Osteoblast (primary cell): ENCODE measurements around the gene PRMT7. TPM values are rescaled to one million over a fixed set of nuclear protein-coding genes. Genes with fewer than 3 reads are reported as not detected.

Experiments
- DNase-seq: peaks from one replicate; pipeline ENCODE4 v3.0.0; 2011; ENCODE audit warnings: low spot score, mixed read lengths; ENCODE audit not compliant: insufficient read length; ENCODE audit errors: missing footprints
- H2AFZ ChIP-seq: 2 replicates; pipeline ENCODE4 v1.6.0; 2011; ENCODE audit warnings: mild to moderate bottlenecking, low read length
- H3K27ac ChIP-seq: 2 replicates; pipeline ENCODE4 v1.5.1; 2011; ENCODE audit warnings: mild to moderate bottlenecking, low read depth, low read length, moderate library complexity
- H3K27me3 ChIP-seq: 2 replicates; pipeline ENCODE4 v1.6.0; 2012; ENCODE audit warnings: mild to moderate bottlenecking, control low read depth, inconsistent platforms, low read length, moderate library complexity; ENCODE audit not compliant: insufficient read depth
- H3K36me3 ChIP-seq: 2 replicates; pipeline ENCODE4 v1.5.1; 2011; ENCODE audit warnings: mild to moderate bottlenecking, low read length, control low read depth, moderate library complexity; ENCODE audit not compliant: insufficient read depth
- H3K4me1 ChIP-seq: 2 replicates; pipeline ENCODE4 v1.5.1; 2011; ENCODE audit warnings: mild to moderate bottlenecking, low read length, control low read depth, moderate library complexity; ENCODE audit not compliant: insufficient read depth
- H3K4me2 ChIP-seq: 2 replicates; pipeline ENCODE4 v1.6.0; 2011; ENCODE audit warnings: mild to moderate bottlenecking, low read length; ENCODE audit not compliant: insufficient read depth
- H3K4me3 ChIP-seq: fragments of 200-600 bp; sonication (generic); 3 replicates; pipeline ENCODE4 v1.5.1; 2012; ENCODE audit warnings: mild to moderate bottlenecking, low read length, inconsistent platforms; ENCODE audit not compliant: insufficient read depth
- H3K79me2 ChIP-seq: 2 replicates; pipeline ENCODE4 v1.6.0; 2012; ENCODE audit warnings: mild to moderate bottlenecking, low read length, control low read depth, inconsistent platforms; ENCODE audit not compliant: insufficient read depth
- H3K9me3 ChIP-seq: 2 replicates; pipeline ENCODE4 v1.5.1; 2011; ENCODE audit warnings: low read depth, low read length, control low read depth
- H4K20me1 ChIP-seq: 2 replicates; pipeline ENCODE4 v1.6.0; 2012; ENCODE audit warnings: mild to moderate bottlenecking, low read length, control low read depth; ENCODE audit not compliant: insufficient read depth
- total RNA-seq: library from RNA; depleted of rRNA; stranded (reverse); fragments of >200 nt; gene quantifications from 2 replicates; pipeline ENCODE4 v1.2.3, GENCODE V29; 2012
- TF ChIP-seq, protein P1 (sequence below): IDR thresholded peaks from 2 replicates; pipeline ENCODE4 v1.5.1; 2011; ENCODE audit warnings: mild to moderate bottlenecking, low read depth, low read length, moderate library complexity; ENCODE audit errors: extremely low read depth

The PRMT7 gene
- total RNA-seq, 1 donor, result 36.9 TPM

DNA sequence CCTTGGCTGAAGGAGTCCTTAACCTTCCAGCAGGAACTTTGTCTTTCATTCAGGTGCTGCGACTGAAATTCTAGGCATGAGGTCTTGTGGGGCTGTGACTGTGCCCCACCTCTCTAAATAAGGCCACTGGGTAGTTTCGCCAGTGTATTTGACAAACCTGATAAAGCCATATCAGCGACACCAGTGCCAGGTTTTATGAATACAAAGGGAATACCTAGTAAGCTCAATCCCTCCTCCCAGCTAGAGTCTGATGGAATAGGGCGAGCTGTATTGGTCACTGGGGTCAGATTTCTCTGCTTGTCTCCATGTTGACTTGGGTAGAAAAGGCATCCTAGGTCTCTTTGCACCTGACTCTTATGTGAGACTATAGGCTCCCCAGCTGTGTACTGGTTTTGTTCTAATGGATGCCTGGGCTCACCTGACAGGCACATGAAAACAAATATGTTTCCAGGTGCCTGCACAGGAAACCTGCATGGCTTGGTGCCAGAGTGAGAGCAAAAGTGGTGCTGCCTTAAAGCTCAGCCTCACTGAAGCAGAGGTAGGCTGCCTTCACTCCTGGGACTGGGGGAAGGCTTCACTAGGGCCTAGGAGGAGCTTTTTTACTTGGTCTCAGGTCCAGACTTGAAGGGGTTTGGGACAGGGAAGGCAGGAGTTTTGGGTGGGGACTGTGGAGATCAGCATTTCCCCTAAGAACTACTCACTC lies 38.2 kb upstream of the PRMT7 start:
- TF ChIP-seq, protein P1, sequence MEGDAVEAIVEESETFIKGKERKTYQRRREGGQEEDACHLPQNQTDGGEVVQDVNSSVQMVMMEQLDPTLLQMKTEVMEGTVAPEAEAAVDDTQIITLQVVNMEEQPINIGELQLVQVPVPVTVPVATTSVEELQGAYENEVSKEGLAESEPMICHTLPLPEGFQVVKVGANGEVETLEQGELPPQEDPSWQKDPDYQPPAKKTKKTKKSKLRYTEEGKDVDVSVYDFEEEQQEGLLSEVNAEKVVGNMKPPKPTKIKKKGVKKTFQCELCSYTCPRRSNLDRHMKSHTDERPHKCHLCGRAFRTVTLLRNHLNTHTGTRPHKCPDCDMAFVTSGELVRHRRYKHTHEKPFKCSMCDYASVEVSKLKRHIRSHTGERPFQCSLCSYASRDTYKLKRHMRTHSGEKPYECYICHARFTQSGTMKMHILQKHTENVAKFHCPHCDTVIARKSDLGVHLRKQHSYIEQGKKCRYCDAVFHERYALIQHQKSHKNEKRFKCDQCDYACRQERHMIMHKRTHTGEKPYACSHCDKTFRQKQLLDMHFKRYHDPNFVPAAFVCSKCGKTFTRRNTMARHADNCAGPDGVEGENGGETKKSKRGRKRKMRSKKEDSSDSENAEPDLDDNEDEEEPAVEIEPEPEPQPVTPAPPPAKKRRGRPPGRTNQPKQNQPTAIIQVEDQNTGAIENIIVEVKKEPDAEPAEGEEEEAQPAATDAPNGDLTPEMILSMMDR, result no peak
- Histone ChIP-seq H3K79me2 (peaks cover 88% of the 10 kb centered on the region), H3K4me1 (peaks cover 12% of the 10 kb centered on the region)

DNA sequence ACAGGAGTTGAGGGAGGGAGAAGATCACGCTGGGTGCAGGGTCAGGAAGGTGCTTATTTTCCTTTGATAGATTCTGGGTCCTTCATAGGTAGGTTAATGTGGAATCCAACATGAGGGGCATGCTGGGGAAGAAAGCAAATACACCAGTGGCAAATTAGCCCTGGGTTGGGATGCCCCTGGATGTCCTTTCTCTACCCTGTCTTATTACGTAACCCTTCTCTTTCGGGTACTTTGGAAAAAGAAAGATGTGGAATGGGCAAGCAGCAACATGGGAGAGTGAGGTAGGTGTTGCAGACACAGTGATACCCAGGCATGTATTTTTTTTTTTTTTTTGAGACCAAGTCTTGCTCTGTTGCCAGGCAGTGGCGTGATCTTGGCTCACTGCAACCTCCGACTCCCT lies 37.4 kb upstream of the PRMT7 start:
- no peak overlapping the region for H3K4me2 ChIP-seq
- H2AFZ ChIP-seq, result no peak overlapping the region
- H3K79me2 ChIP-seq, result peaks cover 80% of the 10 kb centered on the region
- peaks cover 4% of the 10 kb centered on the region for H3K4me1 ChIP-seq
- H3K36me3 ChIP-seq, result peaks cover 57% of the 10 kb centered on the region
- TF ChIP-seq, protein P1, result no peak
- peaks cover 64% of the 10 kb centered on the region for H4K20me1 ChIP-seq
- no peaks in the 10 kb centered on the region for H3K9me3 ChIP-seq
- H3K4me3 ChIP-seq, result no peak overlapping the region
- no peaks in the 10 kb centered on the region for H3K27me3 ChIP-seq
- H3K27ac ChIP-seq, result no peak overlapping the region
- DNase-seq, result no peak

More for the DNA sequence above, 38.2 kb upstream of the PRMT7 start:
- Histone ChIP-seq H3K27me3 (no peaks in the 10 kb centered on the region), H2AFZ (no peak overlapping the region), H3K9me3 (no peaks in the 10 kb centered on the region), H3K4me3 (no peak overlapping the region), H3K4me2 (no peak overlapping the region), H3K36me3 (peaks cover 64% of the 10 kb centered on the region), H4K20me1 (peaks cover 71% of the 10 kb centered on the region), H3K27ac (no peak overlapping the region)
- no peak for DNase-seq

DNA sequence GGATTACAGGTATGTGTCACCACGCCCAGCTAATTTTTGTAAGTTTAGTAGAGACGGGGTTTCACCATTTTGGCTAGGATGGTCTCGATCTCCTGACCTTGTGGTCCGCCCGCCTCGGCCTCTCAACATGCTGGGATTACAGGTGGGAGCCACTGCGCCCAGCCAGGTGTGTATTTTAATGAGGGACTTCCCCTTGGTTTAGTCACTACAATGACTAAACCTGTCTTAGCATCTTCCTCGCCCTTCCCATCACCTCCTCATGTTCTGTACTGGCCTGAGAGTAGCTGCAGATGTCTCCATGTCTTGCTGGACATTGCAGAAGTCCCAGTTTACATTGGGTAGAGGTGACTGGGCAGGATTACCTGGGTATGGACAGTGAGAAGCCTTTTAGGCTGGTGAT lies 36.9 kb upstream of the PRMT7 start:
- no peak overlapping the region for H2AFZ ChIP-seq
- H3K4me2 ChIP-seq, result no peak overlapping the region
- H3K79me2 ChIP-seq, result peaks cover 76% of the 10 kb centered on the region
- H3K36me3 ChIP-seq, result peaks cover 55% of the 10 kb centered on the region
- TF ChIP-seq, protein P1, result no peak
- H3K27ac ChIP-seq, result no peak overlapping the region
- peaks cover 63% of the 10 kb centered on the region for H4K20me1 ChIP-seq
- peaks cover 4% of the 10 kb centered on the region for H3K4me1 ChIP-seq
- no peaks in the 10 kb centered on the region for H3K27me3 ChIP-seq
- H3K9me3 ChIP-seq, result no peaks in the 10 kb centered on the region
- DNase-seq, result no peak
- H3K4me3 ChIP-seq, result no peak overlapping the region

DNA sequence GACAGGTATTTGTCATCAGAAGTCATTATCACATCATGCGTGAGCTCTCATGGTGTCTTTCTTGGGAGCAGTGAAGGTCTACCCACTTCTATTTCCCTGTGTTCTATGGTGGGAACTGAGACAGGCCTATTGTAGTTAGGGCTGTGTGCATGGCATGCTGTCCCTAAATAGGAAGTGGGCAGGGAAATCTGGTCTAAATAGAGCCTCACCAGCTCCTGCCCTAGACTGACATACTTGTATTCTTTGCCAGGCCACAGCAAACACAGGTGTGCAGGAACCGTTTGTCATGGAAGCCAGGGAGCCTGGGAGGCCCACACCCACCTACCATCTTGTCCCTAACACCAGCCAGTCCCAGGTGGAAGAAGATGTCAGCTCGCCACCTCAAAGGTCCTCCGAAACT lies 36.4 kb upstream of the PRMT7 start:
- Histone ChIP-seq H3K79me2 (peaks cover 73% of the 10 kb centered on the region), H4K20me1 (peaks cover 58% of the 10 kb centered on the region), H3K27me3 (no peaks in the 10 kb centered on the region), H3K27ac (no peak overlapping the region), H3K4me3 (no peak overlapping the region), H3K9me3 (no peaks in the 10 kb centered on the region), H3K36me3 (peaks cover 55% of the 10 kb centered on the region), H2AFZ (no peak overlapping the region), H3K4me1 (peaks cover 4% of the 10 kb centered on the region), H3K4me2 (no peak overlapping the region)
- TF ChIP-seq, protein P1, result no peak
- DNase-seq, result no peak
